NT2/D1 (cell line): ENCODE results near the gene CAB39L.

Experiments used
- DNase-seq: peaks from one replicate; pipeline ENCODE4 v3.0.0-alpha.2; 2011; ENCODE audit warnings: low read depth, low spot score
- H3K27me3 ChIP-seq: 2 replicates; pipeline ENCODE4 v1.6.0; 2011; ENCODE audit warnings: mild to moderate bottlenecking; ENCODE audit not compliant: insufficient read length, insufficient read depth
- H3K36me3 ChIP-seq: 2 replicates; pipeline ENCODE4 v1.6.1; 2011; ENCODE audit warnings: mild to moderate bottlenecking, low read length, mixed read lengths; ENCODE audit not compliant: insufficient read depth, insufficient read length
- H3K4me1 ChIP-seq: 2 replicates; pipeline ENCODE4 v1.5.1; 2011; ENCODE audit not compliant: insufficient read depth, insufficient read length
- H3K4me3 ChIP-seq: 2 replicates; pipeline ENCODE4 v1.5.1; 2011; ENCODE audit warnings: low read depth; ENCODE audit not compliant: insufficient read length
- H3K9ac ChIP-seq: 2 replicates; pipeline ENCODE4 v1.6.0; 2011; ENCODE audit warnings: low read depth; ENCODE audit not compliant: insufficient read length
- H3K9me3 ChIP-seq: 2 replicates; pipeline ENCODE4 v1.5.1; 2011; ENCODE audit warnings: mild to moderate bottlenecking, low read length; ENCODE audit not compliant: insufficient read depth
- SUZ12 ChIP-seq: IDR thresholded peaks from 2 replicates; pipeline ENCODE4 v1.6.1; 2011; ENCODE audit not compliant: insufficient read length, insufficient read depth; ENCODE audit errors: extremely low read depth
- YY1 ChIP-seq: IDR thresholded peaks from 2 replicates; pipeline ENCODE4 v1.6.1; 2011; ENCODE audit not compliant: insufficient read length, insufficient read depth
- ZNF274 ChIP-seq: IDR thresholded peaks from 2 replicates; pipeline ENCODE4 v1.6.1; 2011; ENCODE audit warnings: mild to moderate bottlenecking, low read depth, low read length

CAB39L gene

GRCh38 chr13:49441312-49441711 lies 2.6 kb downstream of the CAB39L start:
- TF ChIP-seq YY1 (no peak), SUZ12 (no peak), ZNF274 (no peak)
- Histone ChIP-seq H3K9ac (no peak overlapping the region), H3K36me3 (no peaks in the 10 kb centered on the region), H3K9me3 (no peaks in the 10 kb centered on the region), H3K4me1 (no peaks in the 10 kb centered on the region), H3K4me3 (no peak overlapping the region), H3K27me3 (no peaks in the 10 kb centered on the region)
- no peak for DNase-seq

- no peaks in the 10 kb centered on the region for H3K27me3 ChIP-seq
- no peak overlapping the region for H3K4me3 ChIP-seq
- H3K4me1 ChIP-seq = no peaks in the 10 kb centered on the region
- DNase-seq = no peak
- no peaks in the 10 kb centered on the region for H3K9me3 ChIP-seq
- TF ChIP-seq ZNF274 = no peak
- no peak for TF ChIP-seq SUZ12
- TF ChIP-seq YY1 = no peak
- no peaks in the 10 kb centered on the region for H3K36me3 ChIP-seq
- no peak overlapping the region for H3K9ac ChIP-seq
Observed at GRCh38 chr13:49439609-49440008, 4.3 kb downstream of the CAB39L start.

- H3K4me1 ChIP-seq = no peaks in the 10 kb centered on the region
- no peak for TF ChIP-seq SUZ12
- TF ChIP-seq ZNF274 = no peak
- TF ChIP-seq YY1 = no peak
Observed at GRCh38 chr13:49437705-49438104, 6.2 kb downstream of the CAB39L start.

DNA sequence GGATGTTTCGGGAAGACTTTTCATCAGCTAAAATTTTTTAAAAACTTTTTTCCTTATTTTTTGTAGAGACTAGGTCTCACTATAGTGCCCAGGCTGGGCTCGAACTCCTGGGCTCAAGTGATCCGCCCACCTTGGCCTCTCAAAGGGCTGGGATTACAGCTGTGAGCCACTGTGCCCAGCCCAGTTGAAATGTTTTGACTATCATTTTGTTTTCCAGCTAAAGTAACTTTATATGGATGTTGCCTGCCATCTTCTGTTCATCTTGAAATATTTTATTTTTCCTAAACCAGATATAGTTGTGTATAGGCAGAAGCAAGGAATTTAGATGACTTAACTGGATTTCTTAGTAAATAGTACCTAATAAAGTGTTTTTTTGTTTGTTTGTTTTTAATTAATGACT lies 7.0 kb downstream of the CAB39L start:
- TF ChIP-seq ZNF274 (no peak), YY1 (no peak), SUZ12 (no peak)
- Histone ChIP-seq H3K9ac (no peak overlapping the region), H3K9me3 (no peaks in the 10 kb centered on the region), H3K27me3 (no peaks in the 10 kb centered on the region), H3K4me1 (no peaks in the 10 kb centered on the region), H3K4me3 (no peak overlapping the region), H3K36me3 (no peaks in the 10 kb centered on the region)
- DNase-seq = no peak

More at GRCh38 chr13:49437705-49438104, 6.2 kb downstream of the CAB39L start:
- Histone ChIP-seq H3K4me3 (no peak overlapping the region), H3K9ac (no peak overlapping the region), H3K27me3 (no peaks in the 10 kb centered on the region), H3K9me3 (no peaks in the 10 kb centered on the region), H3K36me3 (no peaks in the 10 kb centered on the region)
- DNase-seq = no peak

- H3K9ac ChIP-seq = no peak overlapping the region
- no peaks in the 10 kb centered on the region for H3K27me3 ChIP-seq
- no peaks in the 10 kb centered on the region for H3K9me3 ChIP-seq
- H3K4me1 ChIP-seq = no peaks in the 10 kb centered on the region
- no peak overlapping the region for H3K4me3 ChIP-seq
- H3K36me3 ChIP-seq = no peaks in the 10 kb centered on the region
- no peak for DNase-seq
- TF ChIP-seq YY1 (no peak), ZNF274 (no peak), SUZ12 (no peak)
Observed at GRCh38 chr13:49435992-49436391, 7.9 kb downstream of the CAB39L start.

- Histone ChIP-seq H3K4me1 (no peaks in the 10 kb centered on the region), H3K9ac (no peak overlapping the region), H3K27me3 (no peaks in the 10 kb centered on the region), H3K9me3 (no peaks in the 10 kb centered on the region), H3K36me3 (no peaks in the 10 kb centered on the region), H3K4me3 (no peak overlapping the region)
- TF ChIP-seq SUZ12 (no peak), YY1 (no peak), ZNF274 (no peak)
- DNase-seq = no peak
Observed at GRCh38 chr13:49429121-49429520, 14.7 kb downstream of the CAB39L start.

- H3K36me3 ChIP-seq = no peaks in the 10 kb centered on the region
- H3K27me3 ChIP-seq = no peaks in the 10 kb centered on the region
- H3K4me1 ChIP-seq = no peaks in the 10 kb centered on the region
- no peak overlapping the region for H3K4me3 ChIP-seq
- no peak overlapping the region for H3K9ac ChIP-seq
- TF ChIP-seq ZNF274 = no peak
- no peak for TF ChIP-seq YY1
- no peak for TF ChIP-seq SUZ12
- H3K9me3 ChIP-seq = no peaks in the 10 kb centered on the region
- no peak for DNase-seq
Observed at GRCh38 chr13:49428041-49428763, 15.7 kb downstream of the CAB39L start.

GRCh38 chr13:49424011-49424560 lies 19.8 kb downstream of the CAB39L start:
- no peaks in the 10 kb centered on the region for H3K4me1 ChIP-seq
- H3K27me3 ChIP-seq = no peaks in the 10 kb centered on the region
- no peaks in the 10 kb centered on the region for H3K36me3 ChIP-seq
- H3K9ac ChIP-seq = no peak overlapping the region
- H3K4me3 ChIP-seq = no peak overlapping the region
- no peaks in the 10 kb centered on the region for H3K9me3 ChIP-seq
- TF ChIP-seq ZNF274 (no peak), SUZ12 (no peak), YY1 (no peak)
- DNase-seq = no peak
